Measurements from ENCODE around the gene PLCB1.
"Not testable (repeated sequence)": the region's sequence is repeated elsewhere in the genome, so short reads cannot be mapped to it uniquely, and the experiment has no call there.

PLCB1 gene

DNA sequence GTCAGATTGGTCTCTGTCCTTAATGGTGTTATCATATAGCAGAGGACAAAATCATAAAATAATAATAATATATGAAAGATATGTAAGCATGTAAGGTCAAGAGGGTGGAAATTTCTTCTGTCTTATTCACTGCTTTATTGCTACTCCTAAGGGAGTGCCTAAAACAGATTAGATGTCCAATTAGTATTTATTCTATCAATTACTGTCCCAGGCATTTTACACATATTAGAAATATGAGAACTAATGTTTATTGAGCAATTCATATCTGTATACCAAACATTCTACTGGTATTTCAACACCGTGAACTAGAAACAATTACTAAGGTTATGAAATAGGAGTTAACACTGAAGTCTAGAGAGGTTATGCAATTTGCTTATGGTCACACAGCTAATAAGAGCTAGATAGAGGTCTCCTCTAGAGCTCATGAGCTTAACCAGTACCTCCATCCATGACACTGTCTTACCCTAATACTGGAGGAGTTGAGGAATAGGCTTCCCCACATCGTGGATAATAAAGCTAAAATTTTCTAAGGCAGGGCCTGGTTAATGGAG, 302.3 kb downstream of the PLCB1 start:
- Histone ChIP-seq H3K27me3 (no peaks in the 10 kb centered on the region), H3K27ac (no peak overlapping the region), H3K4me3 (no peak overlapping the region), H3K36me3 (no peaks in the 10 kb centered on the region), H3K9me3 (no peaks in the 10 kb centered on the region), H3K4me1 (peaks cover 0 to 16% (median 1%) of the 10 kb centered on the region in 4 donors)
- TF ChIP-seq, protein P1, sequence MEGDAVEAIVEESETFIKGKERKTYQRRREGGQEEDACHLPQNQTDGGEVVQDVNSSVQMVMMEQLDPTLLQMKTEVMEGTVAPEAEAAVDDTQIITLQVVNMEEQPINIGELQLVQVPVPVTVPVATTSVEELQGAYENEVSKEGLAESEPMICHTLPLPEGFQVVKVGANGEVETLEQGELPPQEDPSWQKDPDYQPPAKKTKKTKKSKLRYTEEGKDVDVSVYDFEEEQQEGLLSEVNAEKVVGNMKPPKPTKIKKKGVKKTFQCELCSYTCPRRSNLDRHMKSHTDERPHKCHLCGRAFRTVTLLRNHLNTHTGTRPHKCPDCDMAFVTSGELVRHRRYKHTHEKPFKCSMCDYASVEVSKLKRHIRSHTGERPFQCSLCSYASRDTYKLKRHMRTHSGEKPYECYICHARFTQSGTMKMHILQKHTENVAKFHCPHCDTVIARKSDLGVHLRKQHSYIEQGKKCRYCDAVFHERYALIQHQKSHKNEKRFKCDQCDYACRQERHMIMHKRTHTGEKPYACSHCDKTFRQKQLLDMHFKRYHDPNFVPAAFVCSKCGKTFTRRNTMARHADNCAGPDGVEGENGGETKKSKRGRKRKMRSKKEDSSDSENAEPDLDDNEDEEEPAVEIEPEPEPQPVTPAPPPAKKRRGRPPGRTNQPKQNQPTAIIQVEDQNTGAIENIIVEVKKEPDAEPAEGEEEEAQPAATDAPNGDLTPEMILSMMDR (IDR thresholded peaks at IDR 0.05) = no peak
- no peak for DNase-seq
- intact Hi-C loops (cut with DNase I; ENCODE audit: low total_unique reads) = loop anchor here (5.0 kb wide), 1 partner anchor 1817 kb away; no protein-coding TSS in a partner anchor

DNA sequence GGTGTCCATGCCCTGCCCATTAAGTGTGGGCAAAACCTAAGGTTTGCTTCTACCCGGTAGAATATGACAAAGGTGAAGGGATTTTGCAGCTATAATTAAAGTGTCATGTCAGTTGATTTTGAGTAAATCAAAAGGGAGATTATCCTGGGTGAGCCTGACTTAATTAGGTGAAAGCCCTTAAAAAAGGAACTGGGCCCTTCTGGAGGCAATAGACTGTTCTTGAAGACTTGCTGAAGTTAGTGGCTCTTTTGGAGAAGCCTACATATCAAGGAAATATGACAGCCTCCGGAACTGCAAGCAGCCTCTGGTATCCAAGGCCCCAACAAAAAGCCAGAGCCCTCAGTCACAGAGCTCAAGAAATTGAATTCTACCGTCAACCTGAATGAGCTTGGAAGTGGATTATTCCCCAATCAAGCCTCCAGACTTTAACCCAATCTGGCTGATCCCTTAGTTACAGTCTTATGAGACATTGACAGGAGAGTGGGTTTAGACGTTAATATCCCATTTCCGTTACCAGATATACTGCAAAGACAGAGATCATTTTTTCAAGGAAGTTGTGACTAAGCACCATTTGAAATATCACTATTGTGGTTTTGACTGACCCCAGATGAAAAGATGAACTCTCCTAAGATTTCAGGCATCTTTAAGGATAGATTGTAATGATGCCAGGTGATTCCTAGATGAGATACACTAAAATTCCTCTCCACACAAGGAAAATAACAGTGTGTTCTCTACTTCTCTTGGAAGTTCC, 303.4 kb downstream of the PLCB1 start:
- Histone ChIP-seq H3K9me3 (no peaks in the 10 kb centered on the region), H3K27me3 (no peaks in the 10 kb centered on the region), H3K36me3 (no peaks in the 10 kb centered on the region), H3K27ac (no peak overlapping the region), H3K4me1 (peaks cover 0 to 16% (median 1%) of the 10 kb centered on the region in 4 donors), H3K4me3 (no peak overlapping the region)
- intact Hi-C loops (cut with DNase I; ENCODE audit: low total_unique reads) = no loop called here
- TF ChIP-seq, protein P1 (IDR thresholded peaks at IDR 0.05) = no peak
- DNase-seq = no peak

DNA sequence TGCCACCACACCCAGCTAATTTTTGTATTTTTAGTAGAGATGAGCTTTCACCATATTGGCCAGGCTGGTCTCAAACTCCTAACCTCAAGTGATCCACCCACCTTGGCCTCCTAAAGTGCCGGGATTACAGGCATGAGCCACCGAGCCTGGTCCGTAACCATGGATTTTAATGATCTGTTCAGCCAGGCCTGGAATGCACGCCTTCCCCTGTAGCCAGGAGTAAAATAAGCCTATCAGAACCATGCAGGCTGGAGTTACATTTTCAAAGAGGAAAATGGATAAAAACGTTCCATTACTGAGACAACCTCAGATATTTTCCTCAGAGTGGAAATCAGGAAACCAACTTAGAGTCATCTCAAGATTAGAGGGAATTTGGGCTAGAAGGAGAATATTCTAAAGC, 304.9 kb downstream of the PLCB1 start:
- intact Hi-C loops (cut with DNase I; ENCODE audit: low total_unique reads); H3K4me1 ChIP-seq; H3K4me3 ChIP-seq; H3K9me3 ChIP-seq; DNase-seq; H3K27ac ChIP-seq; H3K27me3 ChIP-seq; H3K36me3 ChIP-seq: not testable (repeated sequence)

DNA sequence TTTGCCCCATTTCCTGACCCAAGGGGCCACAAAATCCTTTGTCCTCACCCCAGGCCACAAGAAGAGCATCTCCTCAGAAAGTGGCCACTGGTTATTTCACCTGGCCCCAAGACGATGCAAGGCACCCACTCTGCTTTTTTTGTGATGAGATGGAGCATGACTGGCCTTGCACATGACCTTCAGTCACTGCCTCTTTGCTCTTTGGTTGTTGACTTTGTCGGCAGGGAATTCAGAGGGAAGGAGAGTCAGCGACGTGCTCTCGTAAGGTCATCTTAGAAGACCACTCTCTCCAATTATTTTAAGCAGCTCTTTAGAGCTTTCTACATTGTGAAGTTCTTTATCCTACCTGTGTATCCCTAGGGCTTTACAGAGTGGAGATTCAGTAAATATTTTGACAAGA, 306.7 kb downstream of the PLCB1 start:
- Histone ChIP-seq H3K9me3 (no peaks in the 10 kb centered on the region), H3K27me3 (no peaks in the 10 kb centered on the region), H3K4me1 (no peaks in the 10 kb centered on the region), H3K27ac (no peak overlapping the region), H3K4me3 (no peak overlapping the region), H3K36me3 (no peaks in the 10 kb centered on the region)
- intact Hi-C loops (cut with DNase I; ENCODE audit: low total_unique reads) = no loop called here
- DNase-seq = no peak
- TF ChIP-seq, protein P1 (IDR thresholded peaks at IDR 0.05) = no peak

DNA sequence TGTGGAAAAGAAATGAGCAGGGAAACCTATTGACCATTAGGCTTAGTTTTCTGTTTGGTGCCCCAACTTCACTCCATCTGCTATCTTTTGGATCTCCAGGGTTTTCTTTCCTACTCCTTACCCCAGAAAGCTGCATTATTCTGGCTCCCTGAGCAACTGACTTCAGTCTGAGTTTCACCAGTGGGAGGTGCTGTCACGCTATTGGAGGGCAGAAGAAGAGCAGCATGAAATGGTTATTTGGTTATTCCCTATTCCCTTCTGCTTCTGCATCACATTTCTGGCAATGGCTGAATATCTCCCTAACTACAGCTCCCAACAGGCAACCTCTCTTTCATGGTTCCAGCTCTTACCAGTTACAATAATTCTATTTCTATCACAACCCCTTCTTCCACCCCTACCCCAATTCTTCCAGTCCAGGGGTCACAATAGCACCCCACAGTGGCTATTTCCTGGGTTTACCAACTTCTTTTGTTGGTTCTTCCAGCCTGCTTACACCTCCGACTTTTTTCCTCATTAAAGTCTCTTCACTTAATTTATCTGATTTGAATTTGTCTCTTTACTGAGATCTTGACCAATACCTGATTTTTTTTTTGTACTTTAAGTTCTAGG, 311.5 kb downstream of the PLCB1 start:
- no peaks in the 10 kb centered on the region for H3K4me1 ChIP-seq
- no peak overlapping the region for H3K27ac ChIP-seq
- H3K27me3 ChIP-seq = no peaks in the 10 kb centered on the region
- no peaks in the 10 kb centered on the region for H3K36me3 ChIP-seq
- TF ChIP-seq, protein P1 (IDR thresholded peaks at IDR 0.05) = no peak
- H3K4me3 ChIP-seq = no peak overlapping the region
- intact Hi-C loops (cut with DNase I; ENCODE audit: low total_unique reads) = no loop called here
- H3K9me3 ChIP-seq = no peaks in the 10 kb centered on the region
- no peak for DNase-seq
